CD4-positive, alpha-beta T cell (primary cell): ENCODE data around the gene CD6. TPM values are rescaled to one million over a fixed set of nuclear protein-coding genes. Genes with fewer than 3 reads are reported as not detected.

Experiments used
- ATAC-seq: fragments of 200-7000 bp; cut with Tn5 transposase; one replicate; pipeline ENCODE4 v1.10.0; 2022; ENCODE audit warnings: mild to moderate bottlenecking; ENCODE audit not compliant: poor library complexity
- CTCF ChIA-PET: fragments of 350-600 bp; sonication (Branson Sonifier 250); formaldehyde crosslinking; loops from one replicate; lab custom pipeline; 2021; ENCODE audit warnings: antibody characterized with exemption, inconsistent platforms; lab: Charles Lee
- POLR2A ChIA-PET: fragments of 350-600 bp; sonication (Branson Sonifier 250); formaldehyde crosslinking; loops from one replicate; lab custom pipeline; 2021; ENCODE audit warnings: antibody characterized with exemption, inconsistent platforms; lab: Charles Lee
- DNase-seq, 14 experiments: peaks; one replicate each; pipeline ENCODE4 v3.0.0-alpha.2; 2013 to 2020; ENCODE audit warnings: mixed read lengths in 2 of 14
- H3K27ac ChIP-seq, 2 donors: one replicate each; pipeline versions ENCODE4 v1.5.1 to v1.7.0; 2013; ENCODE audit warnings: low read length in 2 of 2, low read depth in 1 of 2, mild to moderate bottlenecking in 1 of 2
- H3K27me3 ChIP-seq, 2 experiments: 1 replicate in 1 of 2; 2 replicates in 1 of 2; pipeline versions ENCODE4 v1.6.1 to v1.7.0; 2013; ENCODE audit warnings: low read length in 2 of 2, control low read depth in 1 of 2, mild to moderate bottlenecking in 1 of 2, moderate library complexity in 1 of 2; ENCODE audit not compliant: insufficient read depth in 2 of 2, control insufficient read depth in 1 of 2
- H3K36me3 ChIP-seq: one replicate; pipeline ENCODE4 v1.6.1; 2013; ENCODE audit warnings: low read length, control low read depth; ENCODE audit not compliant: insufficient read depth
- H3K4me1 ChIP-seq: one replicate; pipeline ENCODE4 v1.6.1; 2013; ENCODE audit warnings: low read length, control low read depth; ENCODE audit not compliant: insufficient read depth
- H3K4me3 ChIP-seq: one replicate; pipeline ENCODE4 v1.5.1; 2013; ENCODE audit warnings: mild to moderate bottlenecking, low read length, moderate library complexity
- H3K9me3 ChIP-seq, 2 experiments: 1 replicate in 1 of 2; 2 replicates in 1 of 2; pipeline versions ENCODE4 v1.6.1 to v1.7.0; 2013; ENCODE audit warnings: low read length in 2 of 2, mild to moderate bottlenecking in 2 of 2, control low read depth in 1 of 2, moderate library complexity in 1 of 2; ENCODE audit not compliant: control insufficient read depth in 1 of 2, insufficient read depth in 1 of 2
- H3K27ac Mint-ChIP-seq: one replicate; pipeline ENCODE4 v1.8.0; 2020; ENCODE audit warnings: mixed read lengths
- H3K27me3 Mint-ChIP-seq: one replicate; pipeline ENCODE4 v1.8.0; 2021; ENCODE audit warnings: mixed read lengths
- H3K36me3 Mint-ChIP-seq: one replicate; pipeline ENCODE4 v1.8.0; 2021; ENCODE audit warnings: low read depth, mixed read lengths
- H3K4me1 Mint-ChIP-seq: one replicate; pipeline ENCODE4 v1.8.0; 2021; ENCODE audit warnings: low read depth, mixed read lengths
- H3K4me3 Mint-ChIP-seq: one replicate; pipeline ENCODE4 v1.8.0; 2020; ENCODE audit warnings: mild to moderate bottlenecking, mixed read lengths
- H3K9me3 Mint-ChIP-seq: one replicate; pipeline ENCODE4 v1.8.0; 2020; ENCODE audit warnings: mixed read lengths
- intact Hi-C, 2 experiments: fragments of 100-400 bp; cut with DNase I in 1 of 2; cut with micrococcal nuclease in 1 of 2; formaldehyde crosslinking; loops; one replicate each; pipeline versions ENCODE4 v1.15.1 to v1.9.0; 2023 to 2025; cut with DNase I, micrococcal nuclease
- total RNA-seq, 174 experiments: library from RNA in 2 of 174; stranded (reverse) in 2 of 174; gene quantifications; one replicate each; pipeline ENCODE4 v1.2.3 and lab custom pipeline; 2021 to 2026
- TF ChIP-seq, protein P1 (sequence below): fragments of 200-600 bp; IDR thresholded peaks from one replicate; pipeline ENCODE4 v1.8.0; 2022; ENCODE audit warnings: antibody characterized with exemption, mild to moderate bottlenecking

The CD6 gene
- total RNA-seq, 2 experiments from 2014 or later: 814 to 827 TPM

- Histone ChIP-seq H3K27ac (peak overlapping the region; percentile 86 to 95), H3K27me3 (no peaks in the 10 kb centered on the region), H3K4me3 (peak overlapping the region; percentile 14), H3K9me3 (no peaks in the 10 kb centered on the region), H3K36me3 (peaks cover 56% of the 10 kb centered on the region), H3K4me1 (peaks cover 91% of the 10 kb centered on the region)
- POLR2A ChIA-PET: interaction anchor here (0.9 to 6.7 kb wide), 15 partner anchors 10 to 133 kb away, joined by 3 to 89 read pairs (median 20); partner anchors contain the start of gene CD5
- no peak for ATAC-seq
- Mint-ChIP-seq H3K27me3 (no peaks in the 10 kb centered on the region), H3K27ac (peak overlapping the region; percentile 94), H3K4me1 (peaks cover 94% of the 10 kb centered on the region), H3K4me3 (peak overlapping the region; percentile 72), H3K36me3 (peaks cover 83% of the 10 kb centered on the region), H3K9me3 (no peaks in the 10 kb centered on the region)
- intact Hi-C loops: loop anchor here (2.0 to 5.0 kb wide), 6 partner anchors 17 to 125 kb away; partner anchors contain the start of gene CD6 (in 1 of the 2)
- peak in 7 of 14 experiments; percentile 36 to 82 (median 69) for DNase-seq
- TF ChIP-seq, protein P1, sequence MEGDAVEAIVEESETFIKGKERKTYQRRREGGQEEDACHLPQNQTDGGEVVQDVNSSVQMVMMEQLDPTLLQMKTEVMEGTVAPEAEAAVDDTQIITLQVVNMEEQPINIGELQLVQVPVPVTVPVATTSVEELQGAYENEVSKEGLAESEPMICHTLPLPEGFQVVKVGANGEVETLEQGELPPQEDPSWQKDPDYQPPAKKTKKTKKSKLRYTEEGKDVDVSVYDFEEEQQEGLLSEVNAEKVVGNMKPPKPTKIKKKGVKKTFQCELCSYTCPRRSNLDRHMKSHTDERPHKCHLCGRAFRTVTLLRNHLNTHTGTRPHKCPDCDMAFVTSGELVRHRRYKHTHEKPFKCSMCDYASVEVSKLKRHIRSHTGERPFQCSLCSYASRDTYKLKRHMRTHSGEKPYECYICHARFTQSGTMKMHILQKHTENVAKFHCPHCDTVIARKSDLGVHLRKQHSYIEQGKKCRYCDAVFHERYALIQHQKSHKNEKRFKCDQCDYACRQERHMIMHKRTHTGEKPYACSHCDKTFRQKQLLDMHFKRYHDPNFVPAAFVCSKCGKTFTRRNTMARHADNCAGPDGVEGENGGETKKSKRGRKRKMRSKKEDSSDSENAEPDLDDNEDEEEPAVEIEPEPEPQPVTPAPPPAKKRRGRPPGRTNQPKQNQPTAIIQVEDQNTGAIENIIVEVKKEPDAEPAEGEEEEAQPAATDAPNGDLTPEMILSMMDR: no peak
- CTCF ChIA-PET: interaction anchor here (1.0 to 2.3 kb wide), 4 partner anchors 9 to 96 kb away, joined by 3 to 10 read pairs (median 5); no protein-coding TSS in a partner anchor
Measured at GRCh38 chr11:60987577-60988277, 16.2 kb downstream of the CD6 start.

DNA sequence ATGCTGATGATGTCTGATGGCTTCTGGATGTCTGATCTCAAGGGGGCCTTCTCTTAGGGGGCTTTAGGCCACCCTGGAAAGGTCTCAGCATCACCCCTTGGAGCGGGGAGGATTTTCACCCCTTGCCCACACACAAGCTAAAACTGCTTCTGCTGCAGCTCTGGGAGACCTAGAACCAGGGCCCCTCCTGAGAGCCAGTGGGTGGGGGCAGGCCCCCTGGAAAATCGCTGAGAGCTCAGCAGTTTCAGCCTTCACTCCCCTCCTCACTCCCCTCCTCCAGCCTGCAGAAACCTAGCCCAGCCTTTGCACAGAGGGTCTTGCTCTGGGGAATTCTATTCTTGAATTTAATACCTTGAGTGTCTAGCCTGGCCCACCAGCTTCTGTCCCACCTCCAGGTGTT, 17.2 kb downstream of the CD6 start:
- ChIA-PET POLR2A (interaction anchor here (1.0 to 6.7 kb wide), 7 partner anchors 10 to 124 kb away, joined by 3 to 89 read pairs (median 43); no protein-coding TSS in a partner anchor), CTCF (interaction anchor here (1.0 to 2.3 kb wide), 2 partner anchors 73 to 95 kb away, joined by 3 to 7 read pairs; no protein-coding TSS in a partner anchor)
- Mint-ChIP-seq H3K9me3 (no peaks in the 10 kb centered on the region), H3K36me3 (peaks cover 83% of the 10 kb centered on the region), H3K27ac (peak overlapping the region; percentile 94), H3K4me3 (peak overlapping the region; percentile 70), H3K4me1 (peaks cover 94% of the 10 kb centered on the region), H3K27me3 (no peaks in the 10 kb centered on the region)
- TF ChIP-seq, protein P1: no peak
- no peaks in the 10 kb centered on the region for H3K27me3 ChIP-seq
- H3K36me3 ChIP-seq: peaks cover 61% of the 10 kb centered on the region
- H3K4me1 ChIP-seq: peaks cover 93% of the 10 kb centered on the region
- H3K4me3 ChIP-seq: no peak overlapping the region
- H3K27ac ChIP-seq: peak overlapping the region; percentile 86 to 95
- DNase-seq: peak in 1 of 14 experiments; percentile 15
- intact Hi-C loops: loop anchor here (5.0 kb wide), 3 partner anchors 34 to 124 kb away; no protein-coding TSS in a partner anchor
- no peaks in the 10 kb centered on the region for H3K9me3 ChIP-seq
- ATAC-seq: no peak

DNA sequence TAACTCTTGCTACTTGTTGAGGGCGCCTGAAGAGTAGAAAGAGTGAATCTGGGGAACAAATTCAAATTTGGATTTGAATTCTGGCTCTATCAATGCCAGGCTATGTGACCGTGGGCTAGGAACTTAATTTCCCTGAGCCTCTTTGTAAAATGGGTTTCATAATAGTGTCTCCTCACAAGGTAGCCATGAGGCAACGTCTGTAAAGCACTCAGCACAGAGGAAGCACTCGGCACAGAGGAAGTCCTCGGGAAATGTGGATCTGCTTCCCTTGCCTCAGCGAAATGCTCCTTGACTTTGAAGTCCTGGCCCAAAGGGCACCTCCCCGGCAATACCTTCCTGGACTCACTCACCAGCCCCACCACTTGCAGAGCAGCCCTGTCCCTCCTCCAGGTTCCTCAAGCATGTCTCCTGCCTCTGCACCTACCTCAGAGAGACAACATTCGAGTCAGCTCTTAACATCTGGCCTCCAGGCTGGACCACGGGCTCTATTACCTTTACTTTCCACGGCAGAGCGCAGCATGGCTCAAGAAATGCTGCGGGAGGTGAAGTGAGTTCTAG, 17.7 kb downstream of the CD6 start:
- peaks cover 93% of the 10 kb centered on the region for H3K4me1 Mint-ChIP-seq
- H3K27me3 Mint-ChIP-seq: no peaks in the 10 kb centered on the region
- no peak for ATAC-seq
- DNase-seq: peak in 1 of 14 experiments; percentile 28
- H3K36me3 Mint-ChIP-seq: peaks cover 83% of the 10 kb centered on the region
- ChIA-PET POLR2A (interaction anchor here (1.0 to 6.7 kb wide), 5 partner anchors 9 to 123 kb away, joined by 3 to 49 read pairs (median 3); no protein-coding TSS in a partner anchor), CTCF (no interaction called here)
- H3K4me3 Mint-ChIP-seq: peak overlapping the region; percentile 70
- Histone ChIP-seq H3K4me1 (peaks cover 93% of the 10 kb centered on the region), H3K27me3 (no peaks in the 10 kb centered on the region), H3K36me3 (peaks cover 62% of the 10 kb centered on the region), H3K4me3 (no peak overlapping the region), H3K9me3 (no peaks in the 10 kb centered on the region), H3K27ac (peak overlapping the region; percentile 86 to 95)
- H3K9me3 Mint-ChIP-seq: no peaks in the 10 kb centered on the region
- intact Hi-C loops: loop anchor here (5.0 kb wide), 3 partner anchors 33 to 123 kb away; no protein-coding TSS in a partner anchor
- TF ChIP-seq, protein P1: no peak
- H3K27ac Mint-ChIP-seq: peak overlapping the region; percentile 94
